Medulla oblongata (tissue), 1 donor: Measurements from ENCODE around the gene CCDC200.
A peak's percentile ranks its signal among the peaks of the same experiment; 100 is the strongest.
"Not testable (repeated sequence)": the region's sequence is repeated elsewhere in the genome, so short reads cannot be mapped to it uniquely, and the experiment has no call there.

Experiments
- DNase-seq: peaks from one replicate; pipeline ENCODE4 v3.0.0-alpha.2; 2015; ENCODE audit errors: extremely low spot score

Gene CCDC200

DNA sequence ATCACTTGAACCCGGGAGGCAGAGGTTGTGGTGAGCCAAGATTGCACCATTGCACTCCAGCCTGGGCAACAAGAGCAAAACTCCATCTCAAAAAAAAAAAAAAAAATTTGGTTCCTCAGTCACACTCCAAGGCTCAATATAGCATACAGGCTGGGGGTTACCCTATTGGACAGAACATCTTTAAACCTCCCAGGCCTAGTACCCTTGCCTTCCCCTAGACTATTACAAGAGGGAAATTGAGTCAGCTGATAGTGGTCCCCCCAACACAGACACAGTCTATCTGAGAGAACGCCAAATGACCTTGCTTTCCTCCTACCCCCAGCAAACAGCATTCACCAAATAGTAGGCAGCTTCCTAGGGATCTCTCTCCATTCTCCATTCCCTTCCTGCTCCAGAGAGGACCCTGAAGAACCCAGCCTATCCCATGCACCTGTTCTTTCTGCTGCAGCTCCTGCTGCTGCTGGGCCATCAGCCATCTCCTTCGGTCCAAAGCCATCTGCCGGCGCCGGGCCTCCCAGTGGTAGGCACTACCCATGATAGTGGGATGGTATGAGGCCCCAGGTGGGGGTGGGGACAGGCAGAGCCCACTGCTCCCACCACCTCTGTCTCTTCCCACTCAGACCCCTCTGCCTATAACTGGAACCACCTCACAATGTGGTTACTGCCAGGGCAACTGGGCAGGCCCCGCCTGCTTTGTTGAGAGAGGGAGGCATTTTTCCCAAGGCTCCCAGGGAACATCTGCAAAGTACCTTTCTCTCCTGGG, at the start of gene CCDC200:
TSS of gene CCDC200 (minus strand) at position 604 of the 763 bp plus-strand sequence. CDS start at position 535, 69 bp downstream.
- not testable (repeated sequence) for DNase-seq

DNA sequence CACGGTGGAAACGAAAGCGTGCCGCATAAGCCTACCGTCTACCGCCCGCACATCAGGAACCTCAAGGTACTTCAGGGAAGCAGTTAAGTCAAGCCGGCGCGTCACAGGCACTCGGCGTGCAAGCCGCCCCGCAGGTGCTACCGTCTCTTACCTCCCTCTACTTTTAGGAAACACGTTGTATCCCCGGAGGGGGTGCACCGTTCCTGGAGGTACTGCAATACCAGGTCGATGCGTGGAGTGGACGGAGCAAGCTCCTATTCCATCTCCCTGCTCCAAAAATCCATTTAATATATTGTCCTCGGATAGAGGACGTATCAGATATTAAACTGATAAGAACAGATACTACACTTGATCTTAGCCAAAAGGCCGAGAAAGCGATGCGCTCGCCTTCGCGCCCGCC, 44.5 kb upstream of the CCDC200 start:
- DNase-seq = not testable (repeated sequence)

- not testable (repeated sequence) for DNase-seq
Observed at GRCh38 chr17:43272483-43272882, 44.1 kb upstream of the CCDC200 start.

GRCh38 chr17:43270552-43271504, 42.4 kb upstream of the CCDC200 start:
- DNase-seq = not testable (repeated sequence)

DNA sequence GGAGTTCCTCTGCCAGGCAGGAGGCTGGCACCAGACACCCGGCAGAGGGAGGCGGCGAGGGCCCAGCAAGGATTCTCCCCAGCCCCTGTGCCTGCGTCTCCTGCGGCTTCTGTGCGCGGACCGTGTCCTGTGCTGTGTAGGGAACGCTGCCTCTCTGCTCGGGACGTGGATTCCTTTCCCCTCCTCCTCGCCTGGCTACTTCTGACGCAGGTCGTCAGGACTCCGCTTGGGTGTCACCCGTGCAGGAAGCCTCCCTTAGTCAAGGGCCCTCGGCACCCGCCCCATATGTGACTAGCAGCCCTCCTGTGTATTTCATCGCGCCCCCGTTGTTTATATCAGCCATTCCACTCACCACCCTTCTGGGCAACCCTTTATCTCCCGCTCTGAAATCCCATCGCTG, 18.0 kb upstream of the CCDC200 start:
- DNase-seq = not testable (repeated sequence)

- DNase-seq = not testable (repeated sequence)
Observed at GRCh38 chr17:43240596-43241352, 12.4 kb upstream of the CCDC200 start.

DNA sequence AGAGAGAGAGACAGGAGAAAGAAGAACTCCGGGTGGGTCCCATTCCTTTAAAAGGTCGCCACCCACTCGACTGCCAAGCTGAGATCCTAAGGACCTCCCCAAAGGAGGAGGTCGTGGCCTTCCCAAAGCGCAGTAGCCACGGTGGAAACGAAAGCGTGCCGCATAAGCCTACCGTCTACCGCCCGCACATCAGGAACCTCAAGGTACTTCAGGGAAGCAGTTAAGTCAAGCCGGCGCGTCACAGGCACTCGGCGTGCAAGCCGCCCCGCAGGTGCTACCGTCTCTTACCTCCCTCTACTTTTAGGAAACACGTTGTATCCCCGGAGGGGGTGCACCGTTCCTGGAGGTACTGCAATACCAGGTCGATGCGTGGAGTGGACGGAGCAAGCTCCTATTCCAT, 11.2 kb upstream of the CCDC200 start:
- not testable (repeated sequence) for DNase-seq

DNA sequence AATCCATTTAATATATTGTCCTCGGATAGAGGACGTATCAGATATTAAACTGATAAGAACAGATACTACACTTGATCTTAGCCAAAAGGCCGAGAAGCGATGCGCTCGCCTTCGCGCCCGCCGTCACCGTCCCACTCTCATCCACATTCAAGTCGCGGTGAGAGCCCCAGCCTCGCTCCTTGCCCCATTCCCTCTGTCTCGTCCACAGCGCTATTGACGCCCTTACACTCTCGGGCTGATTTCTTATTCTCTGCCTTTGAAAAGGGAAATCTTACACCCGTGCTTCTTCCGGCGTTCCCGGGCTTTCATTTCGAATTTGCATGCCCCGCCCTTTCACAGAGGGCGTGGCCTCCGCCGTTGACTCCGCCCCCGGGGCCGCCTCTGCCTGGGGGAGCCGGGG, 5.5 kb upstream of the CCDC200 start, which contains the start of gene RNU2-1:
TSS of gene RNU2-1 (minus strand) at position 101 of the 400 bp plus-strand sequence.
- not testable (repeated sequence) for DNase-seq

DNA sequence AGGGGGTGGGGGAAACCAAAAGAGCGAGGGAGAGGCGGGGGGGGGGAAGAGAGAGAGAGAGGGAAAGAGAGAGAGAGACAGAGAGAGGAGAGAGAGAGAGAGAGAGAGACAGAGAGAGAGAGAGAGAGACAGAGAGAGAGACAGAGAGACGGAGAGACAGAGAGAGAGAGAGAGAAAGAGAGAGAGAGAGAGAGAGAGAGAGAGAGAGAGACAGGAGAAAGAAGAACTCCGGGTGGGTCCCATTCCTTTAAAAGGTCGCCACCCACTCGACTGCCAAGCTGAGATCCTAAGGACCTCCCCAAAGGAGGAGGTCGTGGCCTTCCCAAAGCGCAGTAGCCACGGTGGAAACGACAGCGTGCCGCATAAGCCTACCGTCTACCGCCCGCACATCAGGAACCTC, 4.8 kb upstream of the CCDC200 start:
- not testable (repeated sequence) for DNase-seq

DNA sequence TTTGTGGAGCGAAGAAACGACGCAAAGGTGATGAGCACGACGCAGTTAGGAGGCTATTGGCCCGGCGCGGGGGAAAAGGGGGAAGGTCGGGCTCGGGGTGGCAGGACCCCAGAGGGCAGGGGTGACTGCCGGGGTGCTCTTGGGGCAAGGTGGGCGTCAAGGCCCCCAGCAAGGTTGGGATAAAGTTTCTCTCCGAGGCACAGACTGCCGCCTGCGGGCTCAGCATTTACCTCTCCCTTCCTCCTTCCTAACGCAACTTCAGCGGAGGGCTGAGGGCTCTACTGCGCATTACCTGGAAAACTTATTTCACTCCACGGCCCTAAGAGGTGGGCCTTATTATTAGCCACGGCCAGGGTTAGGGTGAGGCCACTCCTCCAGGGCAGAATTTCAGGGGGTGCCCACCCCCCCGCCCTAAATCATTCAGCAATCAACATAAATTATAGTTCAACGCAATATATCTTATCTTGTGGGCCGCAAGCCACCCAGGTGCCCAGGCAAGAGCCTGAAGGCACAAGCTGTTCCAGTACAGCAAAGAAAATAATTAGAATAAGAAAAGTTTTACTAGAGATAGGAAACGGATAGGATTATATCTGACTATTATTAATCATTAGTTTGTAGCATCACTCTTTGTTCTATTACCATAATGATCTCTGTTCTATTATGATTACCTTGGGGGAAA, 3.7 kb upstream of the CCDC200 start:
- DNase-seq = peak; percentile 26

DNA sequence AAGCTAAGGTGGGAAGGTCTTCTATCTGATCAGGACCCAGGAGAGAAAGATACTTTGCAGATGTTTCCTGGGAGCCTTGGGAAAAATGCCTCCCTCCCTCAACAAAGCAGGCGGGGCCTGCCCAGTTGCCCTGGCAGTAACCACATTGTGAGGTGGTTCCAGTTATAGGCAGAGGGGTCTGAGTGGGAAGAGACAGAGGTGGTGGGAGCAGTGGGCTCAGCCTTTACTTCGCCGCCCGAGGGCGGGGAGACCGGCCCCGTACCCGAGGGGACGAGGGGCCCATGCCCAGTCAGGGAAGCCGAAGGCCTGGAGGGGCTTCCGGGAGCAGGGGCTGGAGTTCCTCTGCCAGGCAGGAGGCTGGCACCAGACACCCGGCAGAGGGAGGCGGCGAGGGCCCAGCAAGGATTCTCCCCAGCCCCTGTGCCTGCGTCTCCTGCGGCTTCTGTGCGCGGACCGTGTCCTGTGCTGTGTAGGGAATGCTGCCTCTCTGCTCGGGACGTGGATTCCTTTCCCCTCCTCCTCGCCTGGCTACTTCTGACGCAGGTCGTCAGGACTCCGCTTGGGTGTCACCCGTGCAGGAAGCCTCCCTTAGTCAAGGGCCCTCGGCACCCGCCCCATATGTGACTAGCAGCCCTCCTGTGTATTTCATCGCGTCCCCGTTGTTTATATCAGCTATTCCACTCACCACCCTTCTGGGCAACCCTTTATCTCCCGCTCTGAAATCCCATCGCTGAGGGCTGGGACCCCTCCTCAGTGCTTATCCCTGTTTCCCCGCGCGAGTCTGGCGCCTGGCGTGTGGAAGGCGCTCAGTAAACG, 3.0 kb upstream of the CCDC200 start:
- not testable (repeated sequence) for DNase-seq

- no peak for DNase-seq
Observed at GRCh38 chr17:43226393-43226792, 2.0 kb downstream of the CCDC200 start.

- DNase-seq = no peak
Observed at GRCh38 chr17:43224146-43224705, 4.2 kb downstream of the CCDC200 start.

DNA sequence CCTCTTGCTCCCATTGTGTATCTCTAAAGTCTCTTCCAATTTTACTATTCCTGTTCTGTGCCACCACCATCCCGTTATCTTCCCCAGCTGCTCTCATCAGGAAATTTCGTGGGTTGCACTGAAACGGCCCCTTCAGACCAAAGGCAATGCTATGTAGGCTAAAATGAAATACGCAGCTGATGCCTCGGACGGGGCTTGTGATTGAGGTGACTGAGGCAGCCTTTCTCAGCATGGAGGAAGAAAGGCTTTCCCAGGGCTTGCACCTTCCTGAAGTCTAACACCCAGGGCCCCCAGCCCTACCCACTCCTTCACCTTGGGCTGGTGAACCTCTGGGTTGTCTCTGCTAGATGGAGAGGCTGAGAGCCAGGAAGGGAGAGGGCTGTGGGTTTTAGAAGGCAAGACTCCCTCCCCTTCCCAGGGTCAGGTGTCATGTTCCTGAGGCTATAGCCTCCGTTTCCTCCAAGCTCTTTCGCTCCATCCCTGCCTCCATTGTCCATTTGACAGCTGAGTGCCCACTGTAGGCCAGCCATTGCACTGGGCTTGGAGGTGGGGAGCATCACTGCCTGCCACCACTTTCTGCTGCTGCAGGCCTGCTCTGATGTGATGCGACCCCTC, 7.8 kb downstream of the CCDC200 start:
- no peak for DNase-seq

- no peak for DNase-seq
Observed at GRCh38 chr17:43219746-43220380, 8.6 kb downstream of the CCDC200 start.

GRCh38 chr17:43219001-43219400, 9.4 kb downstream of the CCDC200 start:
- DNase-seq = no peak

GRCh38 chr17:43217614-43218087, 10.8 kb downstream of the CCDC200 start:
- no peak for DNase-seq

GRCh38 chr17:43216762-43217613, 11.4 kb downstream of the CCDC200 start:
- no peak for DNase-seq
